Measurements from ENCODE around the gene XPR1. TPM values are rescaled to one million over a fixed set of nuclear protein-coding genes. Genes with fewer than 3 reads are reported as not detected.
A peak's percentile ranks its signal among the peaks of the same experiment; 100 is the strongest.
"Not testable (repeated sequence)": the region's sequence is repeated elsewhere in the genome, so short reads cannot be mapped to it uniquely, and the experiment has no call there.

XPR1 gene
- total RNA-seq, 1 experiment from 2014 or later: 19.3 TPM

DNA sequence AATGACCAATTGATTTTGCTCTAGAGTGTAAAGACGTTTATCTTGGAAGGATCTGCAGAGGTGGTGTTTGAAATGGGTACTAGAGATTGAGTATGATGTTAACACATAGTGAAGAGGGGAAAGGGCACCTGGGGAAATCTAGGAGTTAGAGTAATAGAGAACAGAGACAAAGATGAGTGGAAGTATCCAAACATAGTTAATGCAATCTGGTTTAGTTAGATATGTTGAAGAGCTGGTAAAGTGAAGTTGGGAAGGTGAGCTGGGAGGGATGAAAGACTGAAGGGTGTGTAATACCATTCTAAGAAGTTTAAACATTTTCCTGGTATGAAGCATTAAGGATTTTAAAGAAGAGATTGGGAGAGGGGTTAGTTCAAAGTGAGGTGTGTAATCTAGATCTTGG is 11.0 kb downstream of the XPR1 start:
- no peak for DNase-seq (ENCODE audit: low read depth)

GRCh38 chr1:180643693-180644092 is 11.9 kb downstream of the XPR1 start:
- no peak for DNase-seq (ENCODE audit: low read depth)

- no peak for DNase-seq (ENCODE audit: low read depth)
These were observed 12.8 kb downstream of the XPR1 start for GRCh38 chr1:180644526-180645192.

DNA sequence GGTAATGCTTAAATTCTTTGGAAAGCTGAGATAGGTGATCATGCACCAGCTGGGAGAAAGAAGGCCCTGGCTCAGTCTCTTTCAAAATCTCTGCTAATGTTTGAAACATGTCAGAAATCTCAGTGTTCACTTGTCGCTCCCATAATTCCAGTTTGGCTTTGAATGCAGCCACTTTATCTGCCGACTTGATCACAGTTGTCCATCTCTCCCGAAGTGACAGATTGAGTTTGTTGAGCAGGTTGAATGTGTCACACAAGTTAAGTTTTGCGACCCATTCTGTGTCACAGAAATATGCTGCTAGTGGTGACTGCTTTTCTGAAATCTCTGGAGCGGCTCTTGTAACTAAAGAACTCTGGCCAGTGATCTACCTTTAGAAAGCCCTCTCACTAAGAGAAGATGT is 13.4 kb downstream of the XPR1 start:
- DNase-seq (ENCODE audit: low read depth): not testable (repeated sequence)

- DNase-seq (ENCODE audit: low read depth): no peak
These were observed 14.3 kb downstream of the XPR1 start for GRCh38 chr1:180646093-180646492.

GRCh38 chr1:180646547-180646946 is 14.7 kb downstream of the XPR1 start:
- DNase-seq (ENCODE audit: low read depth): no peak

DNA sequence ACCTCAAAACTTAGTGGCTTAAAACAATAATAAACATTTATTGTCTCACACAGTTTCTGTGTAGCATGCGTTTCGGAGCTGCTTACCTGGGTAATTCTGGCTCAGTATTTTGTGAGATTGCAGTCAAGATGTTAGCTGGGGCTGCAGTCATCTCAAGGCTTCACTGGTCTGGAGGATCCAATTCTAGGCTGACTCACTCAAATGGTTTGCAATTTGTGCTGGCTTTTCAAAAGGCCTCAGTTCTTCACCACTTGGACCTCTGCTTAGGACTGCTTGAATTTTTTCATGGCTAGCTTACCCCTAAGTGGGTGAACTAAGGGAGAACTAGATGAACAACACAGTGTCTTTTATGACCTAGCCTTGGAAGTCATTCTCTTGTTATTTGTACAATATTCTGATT is 21.0 kb downstream of the XPR1 start:
- no peak for DNase-seq (ENCODE audit: low read depth)

DNA sequence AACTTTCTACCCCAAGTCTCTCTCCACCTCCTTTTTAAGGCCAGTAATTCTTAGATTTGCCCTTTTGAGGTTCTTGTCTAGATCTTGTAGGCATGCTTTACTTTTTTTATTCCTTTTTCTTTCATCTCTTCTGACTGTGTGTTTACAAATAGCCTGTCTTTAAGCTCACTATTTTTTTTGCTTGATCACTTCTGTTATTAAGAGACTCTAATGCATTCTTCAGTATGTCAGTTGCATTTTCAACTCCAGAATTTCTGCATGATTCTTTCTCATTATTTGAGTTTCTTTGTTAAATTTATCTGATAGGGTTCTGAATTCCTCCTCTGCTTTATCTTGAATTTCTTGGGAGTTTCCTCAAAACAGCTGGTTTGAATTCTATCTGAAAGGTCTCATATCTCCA is 30.9 kb downstream of the XPR1 start:
- DNase-seq (ENCODE audit: low read depth): no peak

DNA sequence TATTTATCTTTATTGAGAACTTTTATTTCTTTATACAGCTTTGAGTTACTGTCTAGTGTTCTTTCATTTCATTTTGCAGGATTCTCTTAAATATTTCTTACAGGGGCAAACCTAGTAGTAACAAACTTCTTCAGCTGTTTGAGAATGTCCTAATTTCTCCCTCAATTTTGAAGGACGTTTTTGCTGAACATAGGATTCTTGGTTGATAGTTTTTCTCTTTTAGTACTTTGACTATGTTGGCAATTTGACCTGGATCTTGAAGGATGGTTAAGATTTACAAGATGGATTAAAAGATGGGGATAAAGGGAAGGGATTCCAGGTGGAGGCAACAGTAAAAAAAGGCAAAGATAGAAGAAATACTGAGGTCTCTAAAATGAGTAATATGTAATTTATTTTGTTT is 38.9 kb downstream of the XPR1 start:
- no peak for DNase-seq (ENCODE audit: low read depth)

DNA sequence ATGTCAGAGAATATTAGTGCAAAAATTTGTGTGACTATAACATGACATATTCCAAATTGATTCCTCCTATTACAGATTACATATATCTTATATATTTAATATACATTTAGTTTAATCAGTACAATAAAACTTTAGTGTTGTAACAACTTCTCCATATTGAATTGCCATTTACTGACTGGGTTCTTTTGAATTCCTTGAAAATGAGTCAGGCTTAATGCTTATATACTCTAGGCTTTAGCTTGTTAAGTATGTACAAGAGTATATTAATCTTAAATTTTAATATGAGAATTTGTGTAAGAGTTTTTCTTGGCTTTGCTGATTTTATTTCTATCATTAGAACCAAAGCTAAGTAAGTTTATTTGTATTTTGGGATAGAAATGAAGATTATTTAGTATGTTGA is 40.3 kb downstream of the XPR1 start:
- DNase-seq (ENCODE audit: low read depth): no peak

GRCh38 chr1:180672505-180672904 is 40.7 kb downstream of the XPR1 start:
- no peak for DNase-seq (ENCODE audit: low read depth)

- DNase-seq (ENCODE audit: low read depth): no peak
These were observed 43.0 kb downstream of the XPR1 start for GRCh38 chr1:180674603-180675530.

- peak; percentile 23 for DNase-seq (ENCODE audit: low read depth)
These were observed 43.8 kb downstream of the XPR1 start for GRCh38 chr1:180675586-180675985.

DNA sequence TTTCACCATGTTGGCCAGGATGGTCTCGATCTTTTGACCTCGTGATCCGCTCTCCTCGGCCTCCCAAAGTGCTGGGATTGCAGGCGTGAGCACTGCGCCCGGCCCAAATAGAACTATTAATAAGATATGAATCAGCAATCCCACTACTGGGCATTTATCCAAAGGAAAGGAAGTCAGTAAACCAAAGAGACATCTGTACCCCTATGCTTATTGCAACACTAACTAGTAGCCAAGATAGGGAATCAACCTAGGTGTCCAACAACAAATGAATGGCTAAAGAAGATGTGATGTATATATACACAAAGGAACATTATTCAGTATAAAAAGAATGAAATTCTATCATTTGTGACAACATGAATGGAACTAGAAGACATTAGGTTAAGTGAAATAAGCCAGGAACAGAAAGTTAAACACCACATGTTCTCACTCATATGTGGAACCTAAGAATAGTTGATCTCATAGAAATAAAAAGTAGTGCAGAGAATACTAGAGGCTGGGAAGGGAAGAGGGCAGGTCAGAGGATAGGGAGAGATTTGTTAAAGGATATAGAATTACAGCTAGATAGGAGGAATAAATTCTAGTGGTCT is 48.8 kb downstream of the XPR1 start:
- peak; percentile 77 for DNase-seq (ENCODE audit: low read depth)

DNA sequence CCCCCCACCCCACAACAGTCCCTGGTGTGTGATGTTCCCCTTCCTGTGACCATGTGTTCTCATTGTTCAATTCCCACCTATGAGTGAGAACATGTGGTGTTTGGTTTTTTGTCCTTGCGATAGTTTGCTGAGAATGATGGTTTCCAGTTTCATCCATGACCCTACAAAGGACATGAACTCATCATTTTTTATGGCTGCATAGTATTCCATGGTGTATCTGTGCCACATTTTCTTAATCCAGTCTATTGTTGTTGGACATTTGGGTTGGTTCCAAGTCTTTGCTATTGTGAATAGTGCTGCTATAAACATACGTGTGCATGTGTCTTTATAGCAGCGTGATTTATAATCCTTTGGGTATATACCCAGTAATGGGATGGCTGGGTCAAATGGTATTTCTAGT is 51.3 kb downstream of the XPR1 start:
- not testable (repeated sequence) for DNase-seq (ENCODE audit: low read depth)

DNA sequence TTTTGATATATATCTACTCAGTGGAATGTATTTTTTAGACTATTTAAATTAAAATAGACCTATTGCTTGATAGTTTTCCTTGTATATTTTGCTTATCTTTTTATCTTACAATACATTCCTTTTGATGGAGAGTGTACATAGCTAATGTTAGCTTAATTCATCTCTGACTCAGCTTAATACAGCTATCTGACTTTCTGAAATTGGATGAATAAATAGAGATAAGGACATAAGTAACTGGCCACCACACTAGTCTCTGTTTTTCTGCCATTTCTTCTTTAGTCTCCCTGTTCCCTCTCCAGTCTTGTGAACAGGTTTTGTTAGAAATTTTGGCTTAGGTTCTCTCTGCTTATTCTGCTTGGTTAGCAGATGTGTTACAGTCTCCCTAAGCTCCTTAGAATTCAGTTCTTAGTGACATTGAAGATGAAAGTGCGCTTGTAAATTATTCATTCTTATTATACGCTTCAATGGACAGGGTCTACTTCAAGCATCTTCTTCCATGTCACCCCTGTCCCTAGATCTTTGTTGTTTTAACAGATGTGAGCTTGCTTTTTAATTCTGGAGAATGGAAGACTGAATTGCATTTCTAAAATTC is 59.6 kb downstream of the XPR1 start:
- no peak for DNase-seq (ENCODE audit: low read depth)

DNA sequence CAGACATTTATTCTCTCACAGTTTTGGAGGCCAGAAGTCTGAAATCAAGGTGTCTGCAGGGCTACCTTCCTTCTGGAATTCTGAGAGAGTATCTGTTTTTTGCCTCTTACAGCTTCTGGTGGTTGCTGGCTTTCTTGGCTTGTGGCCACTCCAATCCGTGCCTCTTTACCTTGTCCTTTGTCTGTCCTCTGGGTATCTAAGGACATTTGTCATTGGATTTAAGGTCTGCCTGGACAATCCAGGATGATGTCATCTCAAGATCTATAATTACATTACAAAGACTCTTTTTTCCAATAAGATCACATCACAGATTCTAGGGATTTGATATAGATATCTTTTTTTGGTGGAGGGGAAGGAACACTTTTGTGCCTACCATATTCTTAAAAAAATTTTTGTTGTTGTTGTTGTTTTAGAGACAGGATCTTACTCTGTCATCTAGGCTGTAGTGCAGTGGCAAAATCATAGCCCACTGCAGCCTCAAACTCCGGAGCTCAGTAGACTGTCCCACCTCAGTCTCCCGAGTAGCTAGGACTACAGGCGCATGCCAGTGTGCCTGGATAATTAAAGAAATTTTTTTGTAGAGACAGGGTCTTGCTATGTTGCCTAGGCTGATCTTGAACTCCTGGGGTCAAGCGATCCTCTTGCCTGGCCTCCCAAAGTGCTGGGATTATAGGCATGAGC is 61.9 kb downstream of the XPR1 start:
- no peak for DNase-seq (ENCODE audit: low read depth)

DNA sequence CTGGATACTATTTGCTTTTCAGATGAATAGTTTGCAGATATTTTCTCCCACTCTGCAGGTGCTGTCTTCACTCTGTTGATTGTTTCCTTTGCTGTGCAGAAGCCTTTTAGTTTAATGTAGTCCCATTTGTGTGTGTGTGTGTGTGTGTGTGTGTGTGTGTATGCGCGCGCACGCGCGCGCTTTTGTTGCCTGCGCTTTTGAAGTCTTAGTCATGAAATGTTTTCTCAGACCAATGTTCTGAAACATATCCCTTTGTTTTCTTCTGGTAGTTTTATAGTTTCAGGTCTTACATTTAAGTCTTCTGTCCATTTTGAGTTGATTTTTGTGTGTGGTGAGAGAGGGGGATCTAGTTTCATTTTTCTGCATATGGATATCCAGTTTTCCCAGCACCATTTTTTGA is 63.5 kb downstream of the XPR1 start:
- DNase-seq (ENCODE audit: low read depth): no peak

- DNase-seq (ENCODE audit: low read depth): no peak
These were observed 64.5 kb downstream of the XPR1 start for GRCh38 chr1:180696361-180696760.

GRCh38 chr1:180698580-180698979 is 66.8 kb downstream of the XPR1 start:
- DNase-seq (ENCODE audit: low read depth): no peak

- not testable (repeated sequence) for DNase-seq (ENCODE audit: low read depth)
These were observed 70.6 kb downstream of the XPR1 start for GRCh38 chr1:180702376-180702775.

Measured in HT1080 (cell line).